ENCODE results near the gene SPOCD1.

DNA sequence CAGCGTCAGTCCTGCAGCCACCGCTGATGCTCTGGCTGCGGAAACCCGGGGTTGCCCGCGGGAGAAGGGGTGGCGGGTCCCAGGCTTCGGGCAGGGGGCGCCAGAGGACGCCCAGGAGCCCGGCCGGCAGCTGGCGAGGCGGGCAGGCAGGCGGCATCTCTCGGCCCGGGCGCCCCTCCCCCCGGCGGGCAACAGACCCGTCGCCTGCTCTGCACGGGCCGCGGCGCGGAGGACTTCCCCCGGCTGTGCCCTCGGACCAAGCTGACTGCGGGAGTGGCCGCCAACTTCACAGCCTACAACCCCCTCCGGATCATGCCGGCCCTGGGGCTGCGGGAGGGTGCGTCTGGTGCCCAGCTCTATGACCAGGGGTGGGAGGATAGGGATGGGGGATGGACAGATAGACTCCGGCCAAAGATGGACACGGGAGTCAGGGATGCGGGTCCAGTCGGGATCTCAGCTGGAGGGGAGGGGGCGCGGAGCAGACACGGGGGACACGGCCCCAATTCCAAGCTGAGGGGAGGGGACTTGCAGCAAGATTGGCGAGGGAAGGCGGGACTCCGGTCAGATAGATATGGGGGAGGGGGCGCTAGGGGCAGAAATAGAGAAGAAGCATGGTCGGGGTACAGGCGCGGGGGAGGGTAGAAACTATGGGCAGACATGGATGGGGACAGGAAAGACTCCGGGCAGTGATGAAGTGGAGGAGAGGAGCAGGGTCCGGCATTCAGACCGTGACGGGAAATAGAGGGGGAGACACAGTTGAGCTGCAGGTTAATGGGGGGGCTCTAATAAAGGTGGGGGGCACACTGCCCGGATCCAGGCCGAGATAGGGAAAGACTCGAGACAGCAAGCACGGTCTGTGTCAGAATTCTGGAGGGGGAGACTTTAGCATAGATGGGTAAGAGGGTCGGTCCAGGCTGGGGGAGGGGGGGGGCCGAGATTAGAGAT is 52.8 kb downstream of the SPOCD1 start:
- TF ChIP-seq CTCF (conservative IDR thresholded peaks at IDR 0.05; ENCODE audit: low read length) (peak; percentile 60), EZH2phosphoT487 (IDR thresholded peaks at IDR 0.05; ENCODE audit: borderline replicate concordance) (no peak)
